Measurements from ENCODE around the gene PIGU. TPM values are rescaled to one million over a fixed set of nuclear protein-coding genes. Genes with fewer than 3 reads are reported as not detected.
"Not testable (repeated sequence)": the region's sequence is repeated elsewhere in the genome, so short reads cannot be mapped to it uniquely, and the experiment has no call there.

The PIGU gene
- total and polyA plus RNA-seq, 5 donors from 2014 or later = 9.7 to 44.6 (median 35.5) TPM

- not testable (repeated sequence) for H3K27ac ChIP-seq (ENCODE audit: insufficient read depth, low read length, poor library complexity, severe bottlenecking); H3K36me3 Mint-ChIP-seq; H3K9me3 ChIP-seq (ENCODE audit: control insufficient read depth in 2 of 2, low read length in 2 of 2); H3K36me3 ChIP-seq (ENCODE audit: control insufficient read depth, insufficient read depth, low read length); ATAC-seq (ENCODE audit: low read depth in 2 of 2); H3K9me3 Mint-ChIP-seq; H3K27me3 ChIP-seq (ENCODE audit: control insufficient read depth, insufficient read depth, low read length); DNase-seq; H3K27me3 Mint-ChIP-seq
- H3K4me3 Mint-ChIP-seq = peak overlapping the region; percentile 78 to 99 (median 92)
- Histone ChIP-seq H3K4me3 (ENCODE audit: low read depth, low read length) (peak overlapping the region; percentile 37), H3K4me1 (ENCODE audit: control insufficient read depth, insufficient read depth, low read length, poor library complexity, severe bottlenecking) (peaks cover 46% of the 10 kb centered on the region)
- peak overlapping the region in 2 of 3 donors; percentile 46 to 73 for H3K27ac Mint-ChIP-seq
- peaks cover 30 to 83% (median 61%) of the 10 kb centered on the region in 4 donors for H3K4me1 Mint-ChIP-seq
Measured at GRCh38 chr20:34518863-34519262, 158.0 kb downstream of the PIGU start.

GRCh38 chr20:34517114-34517505 lies 159.8 kb downstream of the PIGU start:
- Mint-ChIP-seq H3K4me3 (peak overlapping the region; percentile 99), H3K9me3 (no peaks in the 10 kb centered on the region), H3K4me1 (peaks cover 31 to 84% (median 62%) of the 10 kb centered on the region in 4 donors), H3K27ac (peak overlapping the region; percentile 97 to 99 (median 98)), H3K36me3 (peaks cover 2% of the 10 kb centered on the region), H3K27me3 (peaks cover 4% of the 10 kb centered on the region)
- H3K27ac ChIP-seq (ENCODE audit: insufficient read depth, low read length, poor library complexity, severe bottlenecking) = peak overlapping the region; percentile 85
- no peaks in the 10 kb centered on the region for H3K27me3 ChIP-seq (ENCODE audit: control insufficient read depth, insufficient read depth, low read length)
- H3K9me3 ChIP-seq (ENCODE audit: control insufficient read depth in 2 of 2, low read length in 2 of 2) = no peaks in the 10 kb centered on the region
- ATAC-seq (ENCODE audit: low read depth in 2 of 2) = no peak
- H3K36me3 ChIP-seq (ENCODE audit: control insufficient read depth, insufficient read depth, low read length) = no peaks in the 10 kb centered on the region
- peak overlapping the region; percentile 83 for H3K4me3 ChIP-seq (ENCODE audit: low read depth, low read length)
- H3K4me1 ChIP-seq (ENCODE audit: control insufficient read depth, insufficient read depth, low read length, poor library complexity, severe bottlenecking) = peaks cover 45% of the 10 kb centered on the region
- peak in 1 of 3 donors; percentile 38 for DNase-seq

DNA sequence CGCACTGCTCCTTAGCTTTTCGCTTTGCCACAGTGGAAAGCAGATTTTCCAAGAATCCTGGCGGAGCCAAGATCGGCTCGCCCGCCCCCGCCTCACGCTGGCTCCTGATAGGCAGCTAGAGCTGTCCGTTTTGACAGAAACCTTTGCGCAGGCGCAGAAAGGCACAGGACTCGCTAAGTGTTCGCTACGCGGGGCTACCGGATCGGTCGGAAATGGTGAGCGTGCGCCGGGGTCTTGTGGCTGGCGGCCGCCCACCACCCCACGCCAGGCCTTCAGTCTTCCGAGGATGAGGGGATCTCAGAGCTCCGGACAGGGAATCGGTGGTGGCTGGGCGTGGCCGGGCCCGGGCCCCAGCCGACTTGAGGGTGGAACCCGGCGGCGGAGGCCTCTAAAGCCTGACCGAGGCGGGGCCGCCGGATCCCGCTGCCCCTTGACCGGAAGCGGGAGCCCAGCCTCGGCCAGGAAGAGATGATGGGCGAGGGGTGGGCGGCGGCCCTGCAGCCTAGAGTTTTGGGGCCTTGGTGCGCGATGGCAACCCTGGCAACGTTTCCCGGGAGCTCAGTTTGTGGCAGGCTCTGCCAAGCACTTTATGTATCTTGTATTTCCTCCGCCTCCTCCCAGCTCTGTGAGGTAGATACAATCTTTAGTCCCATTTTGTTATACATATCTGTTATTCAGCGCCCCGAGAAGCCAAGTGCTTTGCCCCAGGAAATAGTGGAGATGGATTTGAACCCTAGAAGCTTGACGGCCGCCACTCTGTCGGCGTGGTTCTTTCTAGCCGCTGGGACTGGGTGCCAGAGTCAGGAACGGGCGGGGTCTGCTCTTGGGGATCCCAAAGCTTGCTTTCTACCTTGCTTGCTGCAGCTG lies 160.4 kb downstream of the PIGU start, which contains the start of gene DYNLRB1:
DYNLRB1 (plus strand) TSS at position 176 of the 867 bp plus-strand sequence; CDS start at position 213, 37 bp downstream.
- Histone ChIP-seq H3K27me3 (ENCODE audit: control insufficient read depth, insufficient read depth, low read length) (no peaks in the 10 kb centered on the region), H3K27ac (ENCODE audit: insufficient read depth, low read length, poor library complexity, severe bottlenecking) (peak within 1 kb of the TSS; percentile 85), H3K4me3 (ENCODE audit: low read depth, low read length) (peak within 1 kb of the TSS; percentile 99), H3K36me3 (ENCODE audit: control insufficient read depth, insufficient read depth, low read length) (no peaks in the 10 kb centered on the region), H3K4me1 (ENCODE audit: control insufficient read depth, insufficient read depth, low read length, poor library complexity, severe bottlenecking) (peaks cover 45% of the 10 kb centered on the region), H3K9me3 (ENCODE audit: control insufficient read depth in 2 of 2, low read length in 2 of 2) (no peaks in the 10 kb centered on the region)
- peak; percentile 74 to 75 for ATAC-seq (ENCODE audit: low read depth in 2 of 2)
- Mint-ChIP-seq H3K4me1 (peaks cover 29 to 79% (median 59%) of the 10 kb centered on the region in 4 donors), H3K27me3 (peaks cover 4% of the 10 kb centered on the region), H3K4me3 (peak within 1 kb of the TSS; percentile 99), H3K9me3 (no peaks in the 10 kb centered on the region), H3K27ac (peak within 1 kb of the TSS; percentile 97 to 99 (median 98)), H3K36me3 (no peaks in the 10 kb centered on the region)
- DNase-seq = peak; percentile 92 to 95 (median 92)

- Mint-ChIP-seq H3K4me1 (peaks cover 32 to 71% (median 52%) of the 10 kb centered on the region in 4 donors), H3K36me3 (peaks cover 4% of the 10 kb centered on the region), H3K9me3 (no peaks in the 10 kb centered on the region), H3K27me3 (peaks cover 4% of the 10 kb centered on the region), H3K27ac (peak overlapping the region; percentile 97 to 99 (median 98)), H3K4me3 (peak overlapping the region; percentile 99)
- Histone ChIP-seq H3K27ac (ENCODE audit: insufficient read depth, low read length, poor library complexity, severe bottlenecking) (peak overlapping the region; percentile 85), H3K36me3 (ENCODE audit: control insufficient read depth, insufficient read depth, low read length) (peaks cover 8% of the 10 kb centered on the region), H3K4me1 (ENCODE audit: control insufficient read depth, insufficient read depth, low read length, poor library complexity, severe bottlenecking) (peaks cover 41% of the 10 kb centered on the region), H3K9me3 (ENCODE audit: control insufficient read depth in 2 of 2, low read length in 2 of 2) (no peaks in the 10 kb centered on the region), H3K4me3 (ENCODE audit: low read depth, low read length) (peak overlapping the region; percentile 99), H3K27me3 (ENCODE audit: control insufficient read depth, insufficient read depth, low read length) (no peaks in the 10 kb centered on the region)
- peak; percentile 67 to 90 (median 80) for DNase-seq
- peak; percentile 77 to 78 for ATAC-seq (ENCODE audit: low read depth in 2 of 2)
Measured at GRCh38 chr20:34515484-34516246, 161.2 kb downstream of the PIGU start.

- ATAC-seq (ENCODE audit: low read depth in 2 of 2) (peak; percentile 7 to 13), DNase-seq (no peak)
- Histone ChIP-seq H3K4me3 (ENCODE audit: low read depth, low read length) (peak overlapping the region; percentile 99), H3K27ac (ENCODE audit: insufficient read depth, low read length, poor library complexity, severe bottlenecking) (peak overlapping the region; percentile 85), H3K36me3 (ENCODE audit: control insufficient read depth, insufficient read depth, low read length) (peaks cover 12% of the 10 kb centered on the region), H3K4me1 (ENCODE audit: control insufficient read depth, insufficient read depth, low read length, poor library complexity, severe bottlenecking) (peaks cover 41% of the 10 kb centered on the region), H3K27me3 (ENCODE audit: control insufficient read depth, insufficient read depth, low read length) (no peaks in the 10 kb centered on the region), H3K9me3 (ENCODE audit: control insufficient read depth in 2 of 2, low read length in 2 of 2) (no peaks in the 10 kb centered on the region)
- peaks cover 32 to 66% (median 48%) of the 10 kb centered on the region in 4 donors for H3K4me1 Mint-ChIP-seq
- H3K36me3 Mint-ChIP-seq = peaks cover 4% of the 10 kb centered on the region
- peaks cover 4% of the 10 kb centered on the region for H3K27me3 Mint-ChIP-seq
- H3K27ac Mint-ChIP-seq = peak overlapping the region; percentile 97 to 99 (median 98)
- no peaks in the 10 kb centered on the region for H3K9me3 Mint-ChIP-seq
- H3K4me3 Mint-ChIP-seq = peak overlapping the region; percentile 99
Measured at GRCh38 chr20:34514897-34515483, 161.9 kb downstream of the PIGU start.

DNA sequence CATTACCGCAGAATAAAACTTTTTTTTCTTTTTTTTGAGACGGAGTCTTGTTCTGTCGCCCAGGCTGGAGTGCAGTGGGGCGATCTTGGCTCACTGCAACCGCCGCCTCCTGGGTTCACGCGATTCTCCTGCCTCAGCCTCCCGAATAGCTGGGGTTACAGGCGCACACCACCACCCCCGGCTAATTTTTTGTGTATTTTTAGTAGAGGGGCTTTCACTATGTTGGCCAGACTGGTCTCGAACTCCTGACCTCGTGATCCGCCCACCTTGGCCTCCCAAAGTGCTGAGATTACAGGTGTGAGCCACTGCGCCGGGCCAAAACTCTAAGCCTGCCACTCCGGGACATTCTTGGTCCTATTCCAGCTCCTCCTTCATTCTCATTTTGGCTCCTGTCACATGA lies 162.9 kb downstream of the PIGU start:
- H3K9me3 Mint-ChIP-seq; H3K36me3 Mint-ChIP-seq; H3K9me3 ChIP-seq (ENCODE audit: control insufficient read depth in 2 of 2, low read length in 2 of 2); DNase-seq; H3K27me3 ChIP-seq (ENCODE audit: control insufficient read depth, insufficient read depth, low read length); H3K27me3 Mint-ChIP-seq; ATAC-seq (ENCODE audit: low read depth in 2 of 2); H3K27ac ChIP-seq (ENCODE audit: insufficient read depth, low read length, poor library complexity, severe bottlenecking); H3K4me3 ChIP-seq (ENCODE audit: low read depth, low read length): not testable (repeated sequence)
- Mint-ChIP-seq H3K4me3 (peak overlapping the region in 3 of 4 donors; percentile 99), H3K4me1 (peaks cover 26 to 59% (median 44%) of the 10 kb centered on the region in 4 donors), H3K27ac (peak overlapping the region in 2 of 3 donors; percentile 80 to 94)
- Histone ChIP-seq H3K4me1 (ENCODE audit: control insufficient read depth, insufficient read depth, low read length, poor library complexity, severe bottlenecking) (peaks cover 38% of the 10 kb centered on the region), H3K36me3 (ENCODE audit: control insufficient read depth, insufficient read depth, low read length) (peaks cover 15% of the 10 kb centered on the region)

DNA sequence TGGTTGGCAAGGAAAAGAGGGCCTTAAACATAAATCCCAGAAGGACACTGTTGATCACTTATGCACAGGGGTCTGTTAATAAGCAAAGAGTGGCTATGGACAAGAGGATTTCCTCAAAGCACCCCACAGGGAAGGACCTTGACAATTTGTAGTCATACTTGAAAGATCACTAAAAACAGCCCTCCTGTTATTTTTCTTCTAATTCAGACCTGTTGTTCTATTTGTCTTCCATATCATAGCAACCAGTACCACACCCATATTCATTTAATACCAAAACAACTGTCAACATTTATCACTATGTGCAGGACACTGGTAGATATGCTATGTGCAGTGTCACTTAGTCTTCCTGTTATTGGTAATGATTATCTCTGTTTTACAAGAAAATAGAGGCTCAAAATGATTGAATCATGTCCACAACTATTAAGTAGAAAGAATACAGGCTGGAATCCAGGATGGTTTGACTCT lies 163.9 kb downstream of the PIGU start:
- peak overlapping the region; percentile 65 for H3K27ac ChIP-seq (ENCODE audit: insufficient read depth, low read length, poor library complexity, severe bottlenecking)
- Mint-ChIP-seq H3K27ac (peak overlapping the region; percentile 38 to 87 (median 80)), H3K36me3 (peaks cover 7% of the 10 kb centered on the region), H3K4me3 (peak overlapping the region; percentile 31 to 84 (median 66)), H3K9me3 (no peaks in the 10 kb centered on the region), H3K27me3 (peaks cover 4% of the 10 kb centered on the region), H3K4me1 (peaks cover 18 to 48% (median 36%) of the 10 kb centered on the region in 4 donors)
- H3K4me1 ChIP-seq (ENCODE audit: control insufficient read depth, insufficient read depth, low read length, poor library complexity, severe bottlenecking) = peaks cover 28% of the 10 kb centered on the region
- DNase-seq (peak in 1 of 3 donors; percentile 39), ATAC-seq (ENCODE audit: low read depth in 2 of 2) (no peak)
- H3K9me3 ChIP-seq (ENCODE audit: control insufficient read depth in 2 of 2, low read length in 2 of 2) = no peaks in the 10 kb centered on the region
- no peak overlapping the region for H3K4me3 ChIP-seq (ENCODE audit: low read depth, low read length)
- H3K27me3 ChIP-seq (ENCODE audit: control insufficient read depth, insufficient read depth, low read length) = no peaks in the 10 kb centered on the region
- H3K36me3 ChIP-seq (ENCODE audit: control insufficient read depth, insufficient read depth, low read length) = peaks cover 26% of the 10 kb centered on the region
